Lower leg skin (tissue), 4 donors: ENCODE results near the gene TMEM235. TPM values are rescaled to one million over a fixed set of nuclear protein-coding genes. Genes with fewer than 3 reads are reported as not detected.

Experiments
- DNase-seq, 2 donors: peaks; one replicate each; pipeline ENCODE4 v3.0.0-alpha.2; 2019; ENCODE audit warnings: low spot score in 2 of 2
- H3K4me3 ChIP-seq: fragments of 200-600 bp; sonication (generic); 2 replicates; pipeline ENCODE4 v1.5.1; 2017; ENCODE audit warnings: mild to moderate bottlenecking, low read depth; ENCODE audit not compliant: poor library complexity, severe bottlenecking
- POLR2A ChIP-seq, 2 donors: fragments of 450-650 bp; IDR thresholded peaks; one replicate each; pipeline ENCODE4 v1.6.1; 2016 to 2017; ENCODE audit warnings: antibody characterized with exemption in 2 of 2, mild to moderate bottlenecking in 1 of 2, moderate library complexity in 1 of 2
- WGBS, 2 donors: methylation state at CpG; one replicate each; pipeline ENCODE4 v1.1.5; 2018; 5-methylcytosine and 5-hydroxymethylcytosine counted together
- intact Hi-C: fragments of 100-400 bp; cut with DNase I; formaldehyde crosslinking; loops from one replicate; pipeline ENCODE4 v1.15.0; 2023; ENCODE audit warnings: low total_unique reads
- total RNA-seq, 4 donors: library from RNA; depleted of rRNA; stranded (reverse); fragments of >200 nt; gene quantifications; one replicate each; pipeline ENCODE4 v1.1.0, GENCODE V29; 2016
- TF ChIP-seq, protein P1 (sequence below), 3 donors: fragments of 450-650 bp; IDR thresholded peaks; one replicate each; pipeline ENCODE4 v1.5.1; 2016; ENCODE audit warnings: antibody characterized with exemption in 3 of 3, mild to moderate bottlenecking in 3 of 3, moderate library complexity in 2 of 3

Gene TMEM235
- total RNA-seq, 4 donors from 2014 or later: not detected

DNA sequence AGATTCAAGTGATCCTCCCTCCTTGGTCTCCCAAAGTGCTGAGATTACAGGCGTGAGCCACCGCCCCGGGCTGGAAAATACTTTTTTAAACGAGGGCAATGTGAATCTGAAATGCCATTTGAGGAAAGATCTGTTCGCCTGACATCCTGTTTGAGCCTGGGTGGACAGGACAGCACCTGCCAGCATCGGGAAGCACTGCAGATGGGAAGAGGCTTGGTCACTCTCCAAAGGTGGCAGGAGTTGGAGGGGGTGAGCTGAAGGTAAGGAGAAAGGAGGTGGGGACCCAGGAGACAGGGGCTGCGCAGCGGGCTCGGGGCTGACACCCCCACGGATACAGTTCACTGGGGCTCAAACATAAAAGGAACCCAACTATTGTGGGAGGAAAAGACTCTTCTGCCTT lies 21.3 kb upstream of the TMEM235 start:
- WGBS, 2 donors: 74 to 75% methylated on average over 10 of the region's 10 CpGs
- no peak for DNase-seq
- TF ChIP-seq, protein P1, sequence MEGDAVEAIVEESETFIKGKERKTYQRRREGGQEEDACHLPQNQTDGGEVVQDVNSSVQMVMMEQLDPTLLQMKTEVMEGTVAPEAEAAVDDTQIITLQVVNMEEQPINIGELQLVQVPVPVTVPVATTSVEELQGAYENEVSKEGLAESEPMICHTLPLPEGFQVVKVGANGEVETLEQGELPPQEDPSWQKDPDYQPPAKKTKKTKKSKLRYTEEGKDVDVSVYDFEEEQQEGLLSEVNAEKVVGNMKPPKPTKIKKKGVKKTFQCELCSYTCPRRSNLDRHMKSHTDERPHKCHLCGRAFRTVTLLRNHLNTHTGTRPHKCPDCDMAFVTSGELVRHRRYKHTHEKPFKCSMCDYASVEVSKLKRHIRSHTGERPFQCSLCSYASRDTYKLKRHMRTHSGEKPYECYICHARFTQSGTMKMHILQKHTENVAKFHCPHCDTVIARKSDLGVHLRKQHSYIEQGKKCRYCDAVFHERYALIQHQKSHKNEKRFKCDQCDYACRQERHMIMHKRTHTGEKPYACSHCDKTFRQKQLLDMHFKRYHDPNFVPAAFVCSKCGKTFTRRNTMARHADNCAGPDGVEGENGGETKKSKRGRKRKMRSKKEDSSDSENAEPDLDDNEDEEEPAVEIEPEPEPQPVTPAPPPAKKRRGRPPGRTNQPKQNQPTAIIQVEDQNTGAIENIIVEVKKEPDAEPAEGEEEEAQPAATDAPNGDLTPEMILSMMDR (IDR thresholded peaks at IDR 0.05): no peak
- TF ChIP-seq POLR2A (IDR thresholded peaks at IDR 0.05): no peak
- H3K4me3 ChIP-seq: no peak overlapping the region
- intact Hi-C loops: loop anchor here (5.0 kb wide), 1 partner anchor 627 kb away; no protein-coding TSS in a partner anchor

DNA sequence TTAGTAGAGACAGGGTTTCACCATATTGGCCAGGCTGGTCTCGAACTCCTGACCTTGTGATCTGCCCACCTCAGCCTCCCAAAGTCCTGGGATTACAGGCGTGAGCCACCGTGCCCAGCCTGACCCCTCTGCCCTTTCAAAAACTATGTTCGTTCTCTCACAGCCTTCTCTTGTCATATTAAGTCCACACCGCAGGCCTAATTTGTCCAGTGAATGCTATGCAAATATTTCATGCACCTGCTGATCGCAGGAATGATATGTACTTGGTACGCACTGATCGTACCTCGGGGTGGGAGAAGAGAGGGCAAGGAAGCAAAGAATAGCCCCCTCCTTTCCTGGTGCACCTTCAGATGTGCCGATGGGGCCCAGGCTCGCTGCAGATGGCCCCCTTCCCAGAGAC lies 20.4 kb upstream of the TMEM235 start:
- TF ChIP-seq POLR2A (IDR thresholded peaks at IDR 0.05): no peak
- TF ChIP-seq, protein P1 (IDR thresholded peaks at IDR 0.05): no peak
- DNase-seq: no peak
- intact Hi-C loops: loop anchor here (5.0 kb wide), 1 partner anchor 626 kb away; no protein-coding TSS in a partner anchor
- 66 to 76% methylated on average over 11 of the region's 11 CpGs for WGBS, 2 donors
- H3K4me3 ChIP-seq: no peak overlapping the region

DNA sequence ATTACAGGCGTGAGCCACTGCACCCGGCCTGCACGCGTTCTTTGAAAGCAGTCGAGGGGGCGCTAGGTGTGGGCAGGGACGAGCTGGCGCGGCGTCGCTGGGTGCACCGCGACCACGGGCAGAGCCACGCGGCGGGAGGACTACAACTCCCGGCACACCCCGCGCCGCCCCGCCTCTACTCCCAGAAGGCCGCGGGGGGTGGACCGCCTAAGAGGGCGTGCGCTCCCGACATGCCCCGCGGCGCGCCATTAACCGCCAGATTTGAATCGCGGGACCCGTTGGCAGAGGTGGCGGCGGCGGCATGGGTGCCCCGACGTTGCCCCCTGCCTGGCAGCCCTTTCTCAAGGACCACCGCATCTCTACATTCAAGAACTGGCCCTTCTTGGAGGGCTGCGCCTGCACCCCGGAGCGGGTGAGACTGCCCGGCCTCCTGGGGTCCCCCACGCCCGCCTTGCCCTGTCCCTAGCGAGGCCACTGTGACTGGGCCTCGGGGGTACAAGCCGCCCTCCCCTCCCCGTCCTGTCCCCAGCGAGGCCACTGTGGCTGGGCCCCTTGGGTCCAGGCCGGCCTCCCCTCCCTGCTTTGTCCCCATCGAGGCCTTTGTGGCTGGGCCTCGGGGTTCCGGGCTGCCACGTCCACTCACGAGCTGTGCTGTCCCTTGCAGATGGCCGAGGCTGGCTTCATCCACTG lies 17.3 kb upstream of the TMEM235 start, which contains the start of gene BIRC5:
Gene BIRC5 (plus strand): TSS at position 238 of the 690 bp plus-strand sequence. CDS start 64 bp downstream, at position 302.
- 2% methylated on average over 20 to 54 of the region's 60 CpGs for WGBS, 2 donors
- no peak for TF ChIP-seq POLR2A (IDR thresholded peaks at IDR 0.05)
- H3K4me3 ChIP-seq: peak within 1 kb of the TSS; percentile 17
- DNase-seq: peak; percentile 70 to 96
- intact Hi-C loops: loop anchor here (5.0 kb wide), 1 partner anchor 623 kb away; no protein-coding TSS in a partner anchor

DNA sequence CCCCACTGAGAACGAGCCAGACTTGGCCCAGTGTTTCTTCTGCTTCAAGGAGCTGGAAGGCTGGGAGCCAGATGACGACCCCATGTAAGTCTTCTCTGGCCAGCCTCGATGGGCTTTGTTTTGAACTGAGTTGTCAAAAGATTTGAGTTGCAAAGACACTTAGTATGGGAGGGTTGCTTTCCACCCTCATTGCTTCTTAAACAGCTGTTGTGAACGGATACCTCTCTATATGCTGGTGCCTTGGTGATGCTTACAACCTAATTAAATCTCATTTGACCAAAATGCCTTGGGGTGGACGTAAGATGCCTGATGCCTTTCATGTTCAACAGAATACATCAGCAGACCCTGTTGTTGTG lies 16.7 kb upstream of the TMEM235 start:
- DNase-seq: no peak
- intact Hi-C loops: loop anchor here (5.0 kb wide), 1 partner anchor 623 kb away; no protein-coding TSS in a partner anchor
- TF ChIP-seq POLR2A (IDR thresholded peaks at IDR 0.05): no peak
- TF ChIP-seq, protein P1 (IDR thresholded peaks at IDR 0.05): no peak
- H3K4me3 ChIP-seq: peak overlapping the region; percentile 17
- 12 to 13% methylated on average over 5 of the region's 5 CpGs for WGBS, 2 donors

DNA sequence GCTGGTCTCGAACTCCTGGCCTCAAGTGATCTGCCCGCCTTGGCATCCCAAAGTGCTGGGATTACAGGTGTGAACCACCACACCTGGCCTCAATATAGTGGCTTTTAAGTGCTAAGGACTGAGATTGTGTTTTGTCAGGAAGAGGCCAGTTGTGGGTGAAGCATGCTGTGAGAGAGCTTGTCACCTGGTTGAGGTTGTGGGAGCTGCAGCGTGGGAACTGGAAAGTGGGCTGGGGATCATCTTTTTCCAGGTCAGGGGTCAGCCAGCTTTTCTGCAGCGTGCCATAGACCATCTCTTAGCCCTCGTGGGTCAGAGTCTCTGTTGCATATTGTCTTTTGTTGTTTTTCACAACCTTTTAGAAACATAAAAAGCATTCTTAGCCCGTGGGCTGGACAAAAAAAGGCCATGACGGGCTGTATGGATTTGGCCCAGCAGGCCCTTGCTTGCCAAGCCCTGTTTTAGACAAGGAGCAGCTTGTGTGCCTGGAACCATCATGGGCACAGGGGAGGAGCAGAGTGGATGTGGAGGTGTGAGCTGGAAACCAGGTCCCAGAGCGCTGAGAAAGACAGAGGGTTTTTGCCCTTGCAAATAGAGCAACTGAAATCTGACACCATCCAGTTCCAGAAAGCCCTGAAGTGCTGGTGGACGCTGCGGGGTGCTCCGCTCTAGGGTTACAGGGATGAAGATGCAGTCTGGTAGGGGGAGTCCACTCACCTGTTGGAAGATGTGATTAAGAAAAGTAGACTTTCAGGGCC lies 11.9 kb upstream of the TMEM235 start:
- no peak for DNase-seq
- intact Hi-C loops: no loop called here
- TF ChIP-seq, protein P1 (IDR thresholded peaks at IDR 0.05): no peak
- TF ChIP-seq POLR2A (IDR thresholded peaks at IDR 0.05): no peak
- WGBS, 2 donors: 74 to 83% methylated on average over 11 of the region's 11 CpGs
- H3K4me3 ChIP-seq: no peak overlapping the region

DNA sequence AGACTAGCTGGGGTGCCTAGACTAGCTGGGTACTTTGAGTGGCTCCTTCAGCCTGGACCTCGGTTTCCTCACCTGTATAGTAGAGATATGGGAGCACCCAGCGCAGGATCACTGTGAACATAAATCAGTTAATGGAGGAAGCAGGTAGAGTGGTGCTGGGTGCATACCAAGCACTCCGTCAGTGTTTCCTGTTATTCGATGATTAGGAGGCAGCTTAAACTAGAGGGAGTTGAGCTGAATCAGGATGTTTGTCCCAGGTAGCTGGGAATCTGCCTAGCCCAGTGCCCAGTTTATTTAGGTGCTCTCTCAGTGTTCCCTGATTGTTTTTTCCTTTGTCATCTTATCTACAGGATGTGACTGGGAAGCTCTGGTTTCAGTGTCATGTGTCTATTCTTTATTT lies 8.4 kb upstream of the TMEM235 start:
- intact Hi-C loops: no loop called here
- 86% methylated on average over 4 of the region's 4 CpGs for WGBS, 2 donors
- no peak overlapping the region for H3K4me3 ChIP-seq
- no peak for DNase-seq
- TF ChIP-seq, protein P1 (IDR thresholded peaks at IDR 0.05): no peak
- no peak for TF ChIP-seq POLR2A (IDR thresholded peaks at IDR 0.05)
